Activated naive CD4-positive, alpha-beta T cell treated with anti-CD3 and anti-CD28 coated beads, Interleukin-2, amount 50 U/mL, for 24 hours (primary cell): Measurements from ENCODE around the gene RANBP3.

Experiments
- H3K27ac Mint-ChIP-seq: one replicate; pipeline ENCODE4 v1.8.0; 2021; ENCODE audit warnings: mild to moderate bottlenecking, mixed read lengths
- H3K27me3 Mint-ChIP-seq: one replicate; pipeline ENCODE4 v1.8.0; 2021; ENCODE audit warnings: mixed read lengths
- H3K36me3 Mint-ChIP-seq: one replicate; pipeline ENCODE4 v1.8.0; 2021; ENCODE audit warnings: mixed read lengths
- H3K4me1 Mint-ChIP-seq: one replicate; pipeline ENCODE4 v1.8.0; 2021; ENCODE audit warnings: mixed read lengths
- H3K4me3 Mint-ChIP-seq: one replicate; pipeline ENCODE4 v1.8.0; 2021; ENCODE audit warnings: mild to moderate bottlenecking, mixed read lengths
- H3K9me3 Mint-ChIP-seq: one replicate; pipeline ENCODE4 v1.8.0; 2021; ENCODE audit warnings: mixed read lengths

The RANBP3 gene

DNA sequence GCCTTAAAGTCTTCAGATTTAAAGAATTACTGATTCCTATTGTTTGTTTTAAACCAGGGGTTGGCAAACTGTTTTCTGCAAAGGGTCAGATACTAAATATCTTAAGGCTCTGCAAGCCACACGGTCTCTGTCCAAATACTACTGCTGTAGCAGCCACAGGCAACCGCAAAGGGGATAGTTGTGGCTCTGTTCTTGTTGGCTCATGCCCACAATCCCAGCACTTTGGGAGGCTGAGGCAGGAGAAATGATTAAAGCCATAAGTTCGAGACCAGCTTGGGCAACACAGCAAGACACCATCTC, 22.4 kb downstream of the RANBP3 start:
- H3K36me3 Mint-ChIP-seq, result peaks cover 7% of the 10 kb centered on the region
- no peaks in the 10 kb centered on the region for H3K9me3 Mint-ChIP-seq
- no peak overlapping the region for H3K4me3 Mint-ChIP-seq
- peaks cover 90% of the 10 kb centered on the region for H3K4me1 Mint-ChIP-seq
- H3K27ac Mint-ChIP-seq, result peak overlapping the region; percentile 30
- H3K27me3 Mint-ChIP-seq, result no peaks in the 10 kb centered on the region

DNA sequence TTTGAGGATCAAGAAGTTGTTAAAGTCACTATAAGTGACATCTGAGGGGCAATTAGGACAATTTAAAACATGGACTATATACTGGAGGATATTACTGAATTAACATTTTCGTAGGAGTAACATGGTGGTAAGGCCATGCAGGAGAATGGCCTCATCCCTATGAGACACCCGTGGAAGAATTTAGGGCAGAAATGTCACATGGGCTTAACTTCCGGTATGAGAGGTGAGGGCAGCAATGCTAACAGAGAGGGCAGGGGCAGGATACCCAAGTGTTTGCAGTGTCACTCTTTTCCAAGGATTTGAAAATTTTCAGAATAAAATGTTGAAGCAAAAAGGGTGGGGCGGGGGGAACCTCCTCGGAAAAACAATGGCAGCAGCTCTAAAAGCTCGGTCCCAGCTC, 23.6 kb downstream of the RANBP3 start:
- Mint-ChIP-seq H3K27ac (peak overlapping the region; percentile 97), H3K27me3 (no peaks in the 10 kb centered on the region), H3K36me3 (peaks cover 10% of the 10 kb centered on the region), H3K4me3 (peak overlapping the region; percentile 74), H3K9me3 (no peaks in the 10 kb centered on the region), H3K4me1 (peaks cover 90% of the 10 kb centered on the region)

DNA sequence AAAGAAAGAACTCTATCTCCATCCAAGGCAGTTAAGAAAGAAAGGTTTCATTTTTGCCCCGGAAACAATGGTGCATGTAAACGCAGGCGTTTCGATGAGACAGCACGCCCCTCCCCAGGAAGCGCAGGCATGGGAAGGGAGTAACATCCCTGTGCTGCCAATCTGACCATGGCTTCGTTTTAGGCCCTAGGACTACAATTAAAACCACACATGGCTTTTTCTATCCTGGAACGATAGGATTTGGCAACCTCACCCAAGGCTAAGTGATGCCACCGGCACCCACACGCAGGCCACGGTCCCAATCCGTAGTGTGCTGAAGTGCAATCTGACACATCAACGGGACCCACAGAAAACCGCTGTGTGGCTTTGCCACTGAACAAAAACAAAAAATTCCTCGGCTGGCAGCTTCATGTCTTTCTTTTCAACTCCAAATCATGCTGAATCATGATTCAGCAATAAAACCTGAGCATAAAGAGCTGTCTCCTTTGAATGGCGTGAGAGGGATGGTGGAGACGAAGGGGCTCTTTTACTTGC, 24.2 kb downstream of the RANBP3 start:
- H3K4me3 Mint-ChIP-seq, result peak overlapping the region; percentile 74
- H3K4me1 Mint-ChIP-seq, result peaks cover 90% of the 10 kb centered on the region
- H3K36me3 Mint-ChIP-seq, result peaks cover 10% of the 10 kb centered on the region
- H3K9me3 Mint-ChIP-seq, result no peaks in the 10 kb centered on the region
- H3K27ac Mint-ChIP-seq, result peak overlapping the region; percentile 97
- H3K27me3 Mint-ChIP-seq, result no peaks in the 10 kb centered on the region

DNA sequence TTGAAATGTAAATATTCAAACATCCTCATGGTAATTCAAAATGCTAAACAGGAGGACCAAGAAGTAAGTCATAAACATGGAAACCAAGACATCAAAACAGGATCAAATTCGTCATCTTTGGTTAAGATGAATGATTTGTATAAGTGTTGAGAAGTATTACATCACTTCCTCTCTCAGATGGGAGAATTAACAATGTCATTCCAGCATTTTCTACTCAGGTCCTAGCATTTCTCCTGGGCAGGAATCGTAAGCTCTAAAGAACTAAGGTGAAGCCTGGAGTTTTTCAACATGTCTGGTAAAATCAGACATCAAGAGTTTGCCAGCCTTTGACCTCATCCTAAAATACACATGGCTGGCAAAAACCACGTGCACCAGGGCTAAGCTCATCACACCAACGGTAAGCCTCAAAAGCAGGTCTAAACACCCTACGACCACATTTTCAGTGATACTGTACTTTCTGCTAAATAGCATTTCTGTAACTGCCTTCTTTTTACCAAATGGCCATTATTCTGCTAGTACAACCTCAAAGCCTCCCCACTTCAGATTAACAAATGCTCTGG, 24.8 kb downstream of the RANBP3 start:
- H3K4me3 Mint-ChIP-seq, result peak overlapping the region; percentile 74
- peaks cover 10% of the 10 kb centered on the region for H3K36me3 Mint-ChIP-seq
- peaks cover 92% of the 10 kb centered on the region for H3K4me1 Mint-ChIP-seq

DNA sequence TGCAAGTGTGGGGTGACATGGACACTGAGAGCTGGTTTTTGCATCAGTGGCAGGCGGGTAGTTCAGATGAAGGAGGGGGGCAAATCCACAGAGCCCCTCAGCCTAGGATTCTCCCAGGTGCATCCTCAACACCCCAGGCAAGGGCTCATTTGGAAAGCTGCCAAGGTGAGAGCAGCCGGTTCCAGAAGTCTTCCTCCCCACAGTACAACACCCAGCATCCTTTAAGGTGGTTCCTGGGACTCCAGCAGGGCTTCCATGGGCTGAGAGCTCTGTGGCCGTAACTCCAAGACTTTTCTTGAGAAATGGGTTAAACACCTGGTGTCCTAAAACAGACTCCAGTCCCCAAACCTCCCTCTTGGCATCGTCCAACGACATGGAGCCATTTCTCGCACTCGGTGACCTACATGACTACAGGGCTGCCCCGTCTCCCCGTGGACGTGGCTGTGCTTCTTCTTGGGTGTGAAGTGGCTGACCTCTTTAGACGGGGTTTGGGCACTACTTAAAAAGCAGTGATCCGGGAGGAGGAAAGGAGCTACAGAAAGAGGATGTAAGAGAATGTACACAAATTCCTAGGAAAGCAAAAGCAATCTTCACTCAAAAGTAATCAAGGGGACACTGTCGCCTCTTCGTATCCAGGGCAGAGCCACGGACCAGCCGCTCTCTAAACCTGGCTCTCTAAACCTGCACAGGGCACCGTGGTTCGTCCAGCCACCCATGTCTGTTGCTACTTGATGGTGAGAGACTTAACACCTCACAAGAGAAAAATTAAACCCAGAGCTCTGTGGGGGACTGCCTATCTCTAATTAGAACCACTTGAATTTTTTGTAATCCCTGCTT, 25.5 kb downstream of the RANBP3 start:
- Mint-ChIP-seq H3K27ac (peak overlapping the region; percentile 97), H3K27me3 (no peaks in the 10 kb centered on the region), H3K4me3 (peak overlapping the region; percentile 74), H3K4me1 (peaks cover 91% of the 10 kb centered on the region), H3K9me3 (no peaks in the 10 kb centered on the region), H3K36me3 (peaks cover 7% of the 10 kb centered on the region)

More for the DNA sequence above, 24.8 kb downstream of the RANBP3 start:
- no peaks in the 10 kb centered on the region for H3K9me3 Mint-ChIP-seq
- no peaks in the 10 kb centered on the region for H3K27me3 Mint-ChIP-seq
- H3K27ac Mint-ChIP-seq, result peak overlapping the region; percentile 97

DNA sequence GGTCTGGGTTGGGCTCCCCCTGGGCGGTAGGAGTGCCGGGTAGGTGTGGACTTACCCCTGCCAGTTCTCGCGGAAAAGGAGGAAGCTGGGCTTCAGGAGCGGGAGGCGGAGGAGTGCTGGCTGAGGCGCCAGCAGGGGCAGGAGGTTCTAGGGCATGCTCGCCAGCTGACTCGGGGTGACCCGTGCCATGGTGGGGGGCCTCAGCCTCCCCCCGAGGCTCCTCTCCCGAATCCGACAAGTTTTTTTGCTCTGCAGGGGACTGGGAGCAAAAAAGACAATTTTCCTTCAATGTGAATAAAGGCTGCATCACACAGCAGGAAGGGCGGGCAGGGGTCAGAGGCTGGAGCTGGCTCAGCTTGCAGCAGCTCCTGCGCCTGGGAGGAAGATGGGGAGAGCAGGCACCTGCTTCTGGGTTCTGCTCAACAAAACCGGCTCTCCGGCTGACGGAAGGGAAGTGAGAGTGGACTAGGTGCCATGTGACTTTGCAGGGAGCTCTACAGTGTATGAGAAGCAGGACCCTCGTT, 26.5 kb downstream of the RANBP3 start:
- peak overlapping the region; percentile 49 for H3K4me3 Mint-ChIP-seq
- H3K9me3 Mint-ChIP-seq, result no peaks in the 10 kb centered on the region
- H3K27ac Mint-ChIP-seq, result peak overlapping the region; percentile 91
- peaks cover 9% of the 10 kb centered on the region for H3K36me3 Mint-ChIP-seq
- peaks cover 89% of the 10 kb centered on the region for H3K4me1 Mint-ChIP-seq
- H3K27me3 Mint-ChIP-seq, result no peaks in the 10 kb centered on the region

DNA sequence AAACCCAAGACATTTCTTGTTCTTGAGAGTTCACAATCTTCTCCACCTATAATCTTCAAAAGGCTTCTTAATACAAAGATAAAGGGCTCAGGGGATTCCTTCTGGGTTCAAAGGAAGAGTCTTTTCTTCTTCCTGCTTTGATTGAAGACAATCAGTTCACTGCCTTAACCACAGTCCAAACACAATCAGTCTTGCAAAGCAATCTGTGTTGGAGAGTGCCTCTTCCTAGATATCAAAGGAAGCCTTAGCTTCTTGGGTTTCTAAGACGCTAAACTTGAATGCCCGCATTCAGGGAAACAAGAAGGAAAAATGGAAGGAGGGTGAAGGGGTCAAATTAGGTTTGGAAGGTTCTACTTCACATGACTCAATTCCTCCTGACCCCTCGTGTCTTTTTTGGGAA, 27.2 kb downstream of the RANBP3 start:
- H3K27me3 Mint-ChIP-seq, result no peaks in the 10 kb centered on the region
- H3K27ac Mint-ChIP-seq, result peak overlapping the region; percentile 95
- H3K4me1 Mint-ChIP-seq, result peaks cover 90% of the 10 kb centered on the region
- H3K36me3 Mint-ChIP-seq, result peaks cover 11% of the 10 kb centered on the region
- peak overlapping the region; percentile 78 for H3K4me3 Mint-ChIP-seq
- H3K9me3 Mint-ChIP-seq, result no peaks in the 10 kb centered on the region

DNA sequence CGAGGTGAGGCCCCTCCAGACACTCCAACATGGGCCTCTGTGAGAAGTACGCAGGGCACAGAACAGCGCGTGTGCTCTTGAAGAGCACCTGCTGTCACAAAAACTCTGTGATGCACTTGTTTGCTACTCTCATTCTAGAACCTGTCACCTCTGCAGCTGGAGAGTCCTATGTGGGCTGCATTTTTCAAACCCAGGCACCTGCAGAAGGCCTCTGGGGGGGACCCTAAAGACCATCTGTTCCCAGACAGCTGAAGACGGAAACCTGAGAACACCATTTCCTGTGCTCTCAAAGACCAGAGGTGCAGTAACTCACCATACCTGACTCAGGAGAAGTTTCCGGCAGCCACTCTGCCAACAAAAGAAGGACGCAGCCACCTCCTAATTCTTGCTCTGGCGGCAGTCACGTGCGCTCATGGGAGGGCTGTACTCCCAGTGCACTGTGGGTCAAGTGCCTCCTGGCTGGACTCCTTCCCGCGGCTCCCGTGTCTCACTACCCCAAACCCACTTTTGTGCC, 28.1 kb downstream of the RANBP3 start:
- H3K4me3 Mint-ChIP-seq, result peak overlapping the region; percentile 78
- peaks cover 12% of the 10 kb centered on the region for H3K36me3 Mint-ChIP-seq
- H3K9me3 Mint-ChIP-seq, result no peaks in the 10 kb centered on the region
- peak overlapping the region; percentile 95 for H3K27ac Mint-ChIP-seq
- peaks cover 95% of the 10 kb centered on the region for H3K4me1 Mint-ChIP-seq
- H3K27me3 Mint-ChIP-seq, result no peaks in the 10 kb centered on the region

DNA sequence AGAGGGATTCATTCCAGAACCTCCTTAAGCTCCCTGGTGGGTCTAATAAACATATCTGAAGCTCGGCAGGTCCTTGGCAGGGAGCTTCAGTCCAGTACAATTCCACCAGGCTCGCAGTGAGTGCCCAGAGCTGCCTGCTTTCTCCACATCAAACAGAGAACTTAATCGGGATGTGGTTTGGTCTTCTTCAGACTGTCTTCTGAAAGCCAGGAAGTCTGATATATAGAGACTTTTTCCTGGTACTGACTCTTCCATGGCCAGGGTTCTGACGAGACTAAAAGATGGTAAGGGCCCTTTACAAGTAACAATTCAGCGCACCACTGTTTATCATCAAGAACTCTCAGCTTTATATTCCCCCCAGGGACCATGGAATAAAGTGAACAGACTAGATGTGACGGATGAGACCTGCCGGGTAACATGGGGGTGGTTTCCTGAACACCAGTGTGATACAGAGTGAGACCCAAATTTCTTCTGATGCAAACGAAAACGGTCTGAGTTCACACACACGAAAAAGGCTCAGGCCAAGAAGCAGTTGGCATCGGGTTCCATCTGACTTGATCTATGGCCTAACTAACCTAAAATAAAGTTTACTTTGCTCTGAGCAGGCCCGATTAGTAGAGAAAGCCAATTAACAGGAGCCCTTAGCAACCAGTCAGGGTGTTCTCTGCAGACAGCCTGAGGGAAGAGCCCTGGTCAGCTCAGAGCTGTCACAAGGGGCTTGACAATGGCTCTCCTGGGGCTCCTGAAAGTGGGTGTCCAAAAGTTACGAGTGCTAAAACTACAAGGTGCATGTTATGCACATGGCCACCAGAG, 29.0 kb downstream of the RANBP3 start:
- peaks cover 91% of the 10 kb centered on the region for H3K4me1 Mint-ChIP-seq
- no peaks in the 10 kb centered on the region for H3K27me3 Mint-ChIP-seq
- peak overlapping the region; percentile 95 for H3K27ac Mint-ChIP-seq
- H3K4me3 Mint-ChIP-seq, result peak overlapping the region; percentile 78
- H3K36me3 Mint-ChIP-seq, result peaks cover 8% of the 10 kb centered on the region
- H3K9me3 Mint-ChIP-seq, result no peaks in the 10 kb centered on the region

DNA sequence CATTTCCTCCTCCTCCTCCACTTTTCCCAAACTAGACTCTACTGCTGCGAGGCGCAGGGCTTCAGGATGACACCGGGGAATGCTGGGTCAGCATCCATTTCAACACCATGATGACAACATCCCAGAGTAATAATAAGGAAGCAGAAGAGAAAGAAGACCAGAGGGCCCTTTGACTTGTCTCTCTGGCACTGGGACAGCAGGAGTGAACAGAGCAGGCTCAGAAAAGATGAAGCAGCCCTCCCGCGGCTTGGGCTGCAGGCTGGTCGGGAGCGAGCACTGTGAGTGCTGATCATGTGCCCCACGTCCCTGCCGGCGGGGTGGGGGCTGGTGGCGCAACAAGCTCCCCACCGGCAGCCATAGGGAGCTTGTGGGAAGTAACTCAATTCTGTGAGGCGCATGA, 30.5 kb downstream of the RANBP3 start:
- Mint-ChIP-seq H3K9me3 (no peaks in the 10 kb centered on the region), H3K27me3 (no peaks in the 10 kb centered on the region), H3K36me3 (peaks cover 7% of the 10 kb centered on the region), H3K4me3 (no peak overlapping the region), H3K27ac (peak overlapping the region; percentile 76), H3K4me1 (peaks cover 83% of the 10 kb centered on the region)

DNA sequence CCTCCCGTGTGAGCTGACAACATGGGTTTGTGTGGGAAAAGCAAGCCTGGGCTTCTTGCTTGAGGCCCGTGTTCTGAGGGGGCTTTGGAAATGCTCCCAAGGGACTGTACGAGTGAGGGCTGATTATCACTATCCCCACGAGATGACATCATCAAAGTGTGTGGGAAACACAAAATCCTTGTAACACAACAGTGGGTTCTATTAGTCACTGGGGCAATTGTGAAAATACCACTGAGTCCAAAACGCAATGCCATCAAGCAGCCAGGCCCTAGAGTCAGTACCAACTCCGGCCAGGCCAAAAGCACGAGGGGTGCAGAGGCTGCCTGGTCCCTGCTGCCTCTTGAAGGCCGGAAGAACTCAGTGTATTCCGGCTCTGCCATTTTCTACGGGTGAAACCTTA, 34.3 kb downstream of the RANBP3 start:
- Mint-ChIP-seq H3K4me3 (no peak overlapping the region), H3K27me3 (no peaks in the 10 kb centered on the region), H3K9me3 (no peaks in the 10 kb centered on the region), H3K4me1 (peaks cover 51% of the 10 kb centered on the region), H3K27ac (no peak overlapping the region), H3K36me3 (peaks cover 5% of the 10 kb centered on the region)

DNA sequence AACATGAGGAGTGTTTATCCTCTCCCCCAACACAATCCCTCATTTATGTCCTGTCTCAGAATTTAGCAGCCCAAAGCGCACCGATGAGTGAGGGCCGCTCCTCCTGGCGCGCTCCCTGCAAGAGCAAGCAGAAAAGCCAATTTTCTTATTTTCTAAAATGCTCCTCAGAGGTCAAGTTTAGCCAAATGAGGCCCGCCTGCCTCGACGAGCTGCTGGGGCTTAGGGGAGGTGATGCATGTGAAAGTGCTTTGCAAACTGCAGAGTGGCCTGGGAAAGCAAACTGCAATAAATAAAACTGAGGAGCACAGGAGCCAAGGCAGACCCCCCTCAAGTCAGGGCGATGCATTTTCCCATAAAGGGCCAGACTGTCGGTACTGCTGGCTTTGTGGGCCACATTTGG, 34.9 kb downstream of the RANBP3 start:
- Mint-ChIP-seq H3K4me3 (no peak overlapping the region), H3K36me3 (peaks cover 5% of the 10 kb centered on the region), H3K9me3 (no peaks in the 10 kb centered on the region), H3K4me1 (peaks cover 47% of the 10 kb centered on the region), H3K27ac (no peak overlapping the region), H3K27me3 (no peaks in the 10 kb centered on the region)

DNA sequence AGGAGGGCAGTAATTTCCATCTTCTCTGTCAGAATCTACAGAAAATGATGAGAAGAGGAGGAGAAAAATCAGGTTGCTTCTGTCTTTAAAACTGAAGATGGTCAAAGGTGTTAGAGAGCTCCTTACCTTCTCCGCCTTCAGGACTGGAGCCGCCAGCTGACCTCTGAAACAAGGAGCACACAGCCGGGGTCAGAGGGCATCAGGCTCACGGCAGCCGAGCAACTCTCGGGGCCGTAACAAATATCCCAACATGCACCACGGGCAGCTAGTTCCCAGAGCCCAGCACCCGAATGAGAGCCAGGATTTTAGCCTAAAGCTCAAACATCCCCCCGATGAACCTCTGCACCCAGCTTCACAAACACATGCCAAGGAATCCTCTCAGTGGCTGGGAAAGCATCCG, 36.3 kb downstream of the RANBP3 start:
- no peak overlapping the region for H3K27ac Mint-ChIP-seq
- no peaks in the 10 kb centered on the region for H3K27me3 Mint-ChIP-seq
- H3K4me1 Mint-ChIP-seq, result peaks cover 36% of the 10 kb centered on the region
- H3K36me3 Mint-ChIP-seq, result peaks cover 3% of the 10 kb centered on the region
- H3K9me3 Mint-ChIP-seq, result no peaks in the 10 kb centered on the region
- H3K4me3 Mint-ChIP-seq, result no peak overlapping the region

DNA sequence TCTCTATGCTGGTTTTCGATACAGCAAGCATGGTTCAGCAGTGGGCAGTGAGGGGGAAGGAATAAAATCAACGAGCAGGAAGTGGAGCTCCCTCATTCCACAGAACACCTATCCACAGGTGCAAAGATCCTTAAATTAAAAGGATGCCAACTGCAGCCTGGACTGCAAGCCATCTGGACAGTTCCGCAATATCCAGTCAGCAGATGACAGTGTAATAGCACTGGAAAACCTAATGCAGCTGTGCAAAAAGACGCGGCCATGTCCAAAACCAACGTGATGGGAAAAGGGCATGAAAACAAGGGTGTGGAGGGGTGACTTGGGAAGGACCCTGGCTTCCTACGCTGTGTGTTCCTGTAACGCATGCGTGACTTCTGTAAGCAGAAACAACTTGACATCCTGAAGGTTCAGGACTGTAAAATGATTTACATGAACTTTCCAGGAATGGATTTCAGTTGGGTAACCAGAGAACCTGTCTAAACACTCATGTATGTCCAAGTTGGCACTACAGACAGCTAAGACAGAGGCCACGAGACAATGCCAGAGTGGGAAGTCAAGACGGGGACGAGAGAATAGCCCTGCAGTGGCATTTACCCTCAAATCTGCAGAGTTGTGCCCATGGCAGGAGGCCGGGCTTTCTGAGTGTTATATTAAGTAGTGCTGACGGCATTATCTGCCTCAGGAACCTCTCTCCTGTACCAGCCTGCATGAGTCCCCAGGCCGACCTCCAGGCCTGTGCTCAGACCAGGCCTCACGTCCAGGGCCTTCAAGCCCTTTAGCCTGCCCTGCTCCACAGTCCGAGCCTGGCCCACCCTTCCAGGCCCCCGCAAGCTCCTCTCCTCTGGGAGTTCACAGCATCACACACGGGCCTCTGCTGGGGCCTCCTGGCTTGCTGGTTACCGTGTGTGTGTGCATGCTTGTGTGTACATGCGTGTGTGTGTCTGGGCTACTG, 37.4 kb downstream of the RANBP3 start:
- H3K36me3 Mint-ChIP-seq, result peaks cover under 1% of the 10 kb centered on the region
- H3K4me1 Mint-ChIP-seq, result peaks cover 25% of the 10 kb centered on the region
- H3K27ac Mint-ChIP-seq, result no peak overlapping the region
- H3K9me3 Mint-ChIP-seq, result no peaks in the 10 kb centered on the region
- H3K27me3 Mint-ChIP-seq, result no peaks in the 10 kb centered on the region
- no peak overlapping the region for H3K4me3 Mint-ChIP-seq
